ENCODE results near the gene FCHSD2. TPM values are rescaled to one million over a fixed set of nuclear protein-coding genes. Genes with fewer than 3 reads are reported as not detected.
A peak's percentile ranks its signal among the peaks of the same experiment; 100 is the strongest.

The FCHSD2 gene
- total and polyA plus RNA-seq, 4 donors = 14.7 to 41.6 (median 32.6) TPM

DNA sequence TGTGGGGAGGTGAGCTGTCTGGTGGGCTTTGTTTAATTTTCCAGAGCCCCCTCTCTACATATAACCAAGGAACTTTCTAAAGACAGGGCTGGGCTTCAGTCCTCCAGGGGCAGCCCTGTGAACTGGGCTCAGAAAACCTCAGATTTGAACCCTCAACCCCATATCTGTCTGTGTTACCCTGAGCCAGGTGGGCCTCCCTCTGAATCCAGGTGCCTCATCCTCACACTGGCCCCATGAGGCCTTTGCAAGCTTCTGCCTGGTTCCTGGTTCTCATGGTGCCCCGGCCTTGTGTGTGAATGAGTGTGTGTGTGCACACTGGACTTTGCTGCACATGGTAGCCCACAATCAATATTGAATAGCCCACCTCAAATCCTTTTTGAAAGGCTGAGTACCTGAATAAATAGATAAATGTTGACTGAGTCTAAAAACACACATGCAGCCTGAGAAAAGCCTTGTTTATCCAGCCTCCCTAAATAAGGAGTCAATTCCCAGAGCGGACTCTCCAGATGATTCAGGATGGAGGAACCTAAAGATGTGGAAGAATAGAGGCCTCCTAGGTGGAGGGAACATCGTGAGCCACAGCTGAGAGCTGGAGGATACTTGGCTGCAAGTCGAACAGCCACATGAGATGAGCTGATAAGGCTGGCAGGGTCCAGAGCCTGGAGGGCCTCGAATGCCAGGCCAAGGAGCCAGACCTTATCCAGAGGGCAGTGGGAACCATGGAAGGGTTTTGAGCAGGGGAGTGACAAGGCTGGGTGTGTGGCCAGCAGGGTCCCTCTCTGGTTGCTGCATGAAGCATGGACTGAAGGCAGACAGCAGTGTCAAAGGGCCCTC, 47.8 kb upstream of the FCHSD2 start:
- Histone ChIP-seq H3K9ac (ENCODE audit: insufficient read depth in 1 of 2, low read length in 2 of 2) (no peak overlapping the region), H3K27ac (ENCODE audit: low read depth in 1 of 2, low read length in 1 of 2) (no peak overlapping the region)
- TF ChIP-seq, protein P1, sequence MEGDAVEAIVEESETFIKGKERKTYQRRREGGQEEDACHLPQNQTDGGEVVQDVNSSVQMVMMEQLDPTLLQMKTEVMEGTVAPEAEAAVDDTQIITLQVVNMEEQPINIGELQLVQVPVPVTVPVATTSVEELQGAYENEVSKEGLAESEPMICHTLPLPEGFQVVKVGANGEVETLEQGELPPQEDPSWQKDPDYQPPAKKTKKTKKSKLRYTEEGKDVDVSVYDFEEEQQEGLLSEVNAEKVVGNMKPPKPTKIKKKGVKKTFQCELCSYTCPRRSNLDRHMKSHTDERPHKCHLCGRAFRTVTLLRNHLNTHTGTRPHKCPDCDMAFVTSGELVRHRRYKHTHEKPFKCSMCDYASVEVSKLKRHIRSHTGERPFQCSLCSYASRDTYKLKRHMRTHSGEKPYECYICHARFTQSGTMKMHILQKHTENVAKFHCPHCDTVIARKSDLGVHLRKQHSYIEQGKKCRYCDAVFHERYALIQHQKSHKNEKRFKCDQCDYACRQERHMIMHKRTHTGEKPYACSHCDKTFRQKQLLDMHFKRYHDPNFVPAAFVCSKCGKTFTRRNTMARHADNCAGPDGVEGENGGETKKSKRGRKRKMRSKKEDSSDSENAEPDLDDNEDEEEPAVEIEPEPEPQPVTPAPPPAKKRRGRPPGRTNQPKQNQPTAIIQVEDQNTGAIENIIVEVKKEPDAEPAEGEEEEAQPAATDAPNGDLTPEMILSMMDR (IDR thresholded peaks at IDR 0.05; ENCODE audit: control extremely low read depth, extremely low read depth) = no peak

DNA sequence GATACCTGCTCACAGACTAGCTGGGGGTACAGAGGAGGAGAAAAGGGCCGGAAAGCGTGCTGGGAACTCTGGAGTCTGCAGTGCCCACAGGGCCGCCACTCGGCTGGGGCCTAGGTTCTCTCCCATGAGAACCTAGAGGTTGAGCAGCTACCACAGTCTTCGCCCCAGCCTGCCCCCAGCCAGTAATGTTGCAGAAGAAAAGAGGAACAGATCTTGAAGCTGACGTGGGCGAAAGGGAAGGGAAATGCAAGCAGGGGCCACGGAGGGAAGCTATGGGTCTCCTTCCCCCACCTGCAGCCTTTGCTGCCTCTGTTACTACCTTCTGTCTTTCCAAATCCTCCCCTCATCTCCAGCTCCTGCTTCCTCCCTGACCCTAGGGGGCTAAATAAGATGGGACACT, 47.2 kb upstream of the FCHSD2 start:
- 28 to 59% methylated on average over 8 of the region's 8 CpGs for WGBS, 2 donors

More for the DNA sequence above, 47.8 kb upstream of the FCHSD2 start:
- Histone ChIP-seq H3K4me3 (no peak overlapping the region), H3K36me3 (ENCODE audit: control insufficient read depth in 4 of 4, insufficient read depth in 4 of 4, low read length in 4 of 4) (no peaks in the 10 kb centered on the region), H3K27me3 (ENCODE audit: control insufficient read depth in 3 of 3, insufficient read depth in 3 of 3, low read length in 2 of 3) (no peaks in the 10 kb centered on the region), H3K4me1 (ENCODE audit: control insufficient read depth in 5 of 5, insufficient read depth in 5 of 5, low read length in 5 of 5) (peaks cover 0 to 9% (median 5%) of the 10 kb centered on the region in 5 donors), H3K9me3 (ENCODE audit: control insufficient read depth in 4 of 4, insufficient read depth in 3 of 4, low read length in 3 of 4) (no peaks in the 10 kb centered on the region)
- WGBS, 2 donors = 55 to 70% methylated on average over 5 of the region's 5 CpGs
- ATAC-seq (ENCODE audit: insufficient read depth, low FRiP score) = no peak
- no peak for DNase-seq

DNA sequence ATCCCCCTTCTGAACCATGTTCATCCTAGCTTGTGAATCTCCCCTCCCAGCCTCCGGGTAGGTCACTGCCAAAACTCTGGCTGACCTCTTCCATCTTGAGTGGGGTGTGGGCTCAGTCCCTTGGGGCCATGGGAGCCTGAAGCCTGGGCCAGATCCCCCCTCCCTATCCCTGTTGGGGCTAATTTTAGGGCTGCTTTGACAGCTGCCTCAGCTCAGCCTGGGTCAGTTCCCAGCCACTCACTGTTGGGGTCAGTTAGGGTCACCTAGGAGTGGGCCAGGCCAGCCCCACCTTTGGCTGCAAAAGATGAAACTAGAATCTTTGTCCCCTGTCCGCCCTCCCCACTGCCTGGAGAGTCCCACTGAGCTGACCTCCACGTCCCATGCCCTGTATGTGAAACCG, 46.2 kb upstream of the FCHSD2 start:
- Histone ChIP-seq H3K4me3 (no peak overlapping the region), H3K9me3 (ENCODE audit: control insufficient read depth in 4 of 4, insufficient read depth in 3 of 4, low read length in 3 of 4) (no peaks in the 10 kb centered on the region), H3K36me3 (ENCODE audit: control insufficient read depth in 4 of 4, insufficient read depth in 4 of 4, low read length in 4 of 4) (no peaks in the 10 kb centered on the region), H3K9ac (ENCODE audit: insufficient read depth in 1 of 2, low read length in 2 of 2) (no peak overlapping the region), H3K27me3 (ENCODE audit: control insufficient read depth in 3 of 3, insufficient read depth in 3 of 3, low read length in 2 of 3) (no peaks in the 10 kb centered on the region), H3K27ac (ENCODE audit: low read depth in 1 of 2, low read length in 1 of 2) (peak overlapping the region in 1 of 2 donors; percentile 14), H3K4me1 (ENCODE audit: control insufficient read depth in 5 of 5, insufficient read depth in 5 of 5, low read length in 5 of 5) (peaks cover 0 to 9% (median 6%) of the 10 kb centered on the region in 5 donors)
- WGBS, 2 donors = 73 to 79% methylated on average over 4 of the region's 4 CpGs
- TF ChIP-seq, protein P1 (IDR thresholded peaks at IDR 0.05; ENCODE audit: control extremely low read depth, extremely low read depth) = no peak
- no peak for DNase-seq
- no peak for ATAC-seq (ENCODE audit: insufficient read depth, low FRiP score)

More for the DNA sequence above, 47.2 kb upstream of the FCHSD2 start:
- H3K4me1 ChIP-seq (ENCODE audit: control insufficient read depth in 5 of 5, insufficient read depth in 5 of 5, low read length in 5 of 5) = peaks cover 0 to 9% (median 6%) of the 10 kb centered on the region in 5 donors
- H3K27me3 ChIP-seq (ENCODE audit: control insufficient read depth in 3 of 3, insufficient read depth in 3 of 3, low read length in 2 of 3) = no peaks in the 10 kb centered on the region
- H3K4me3 ChIP-seq = no peak overlapping the region
- TF ChIP-seq, protein P1 (IDR thresholded peaks at IDR 0.05; ENCODE audit: control extremely low read depth, extremely low read depth) = no peak
- no peak overlapping the region for H3K9ac ChIP-seq (ENCODE audit: insufficient read depth in 1 of 2, low read length in 2 of 2)
- ATAC-seq (ENCODE audit: insufficient read depth, low FRiP score) (no peak), DNase-seq (no peak)
- H3K27ac ChIP-seq (ENCODE audit: low read depth in 1 of 2, low read length in 1 of 2) = no peak overlapping the region
- no peaks in the 10 kb centered on the region for H3K36me3 ChIP-seq (ENCODE audit: control insufficient read depth in 4 of 4, insufficient read depth in 4 of 4, low read length in 4 of 4)
- no peaks in the 10 kb centered on the region for H3K9me3 ChIP-seq (ENCODE audit: control insufficient read depth in 4 of 4, insufficient read depth in 3 of 4, low read length in 3 of 4)
